HepG2 (cell line): ENCODE data around the gene TTC31. TPM values are rescaled to one million over a fixed set of nuclear protein-coding genes. Genes with fewer than 3 reads are reported as not detected.
A peak's percentile ranks its signal among the peaks of the same experiment; 100 is the strongest.

Experiments used
- AGO2 ChIP-seq: fragments of 200-400 bp; formaldehyde crosslinking; optimal IDR thresholded peaks from 2 replicates; pipeline ENCODE3; 2017; ENCODE audit warnings: mild to moderate bottlenecking, low read depth, low read length, moderate library complexity
- ATF1 ChIP-seq: IDR thresholded peaks from 2 replicates; pipeline ENCODE4 v1.6.1; 2016; ENCODE audit warnings: mild to moderate bottlenecking, control low read depth
- ATF3 ChIP-seq: sonication (generic); formaldehyde crosslinking; IDR thresholded peaks from 2 replicates; pipeline ENCODE4 v1.4.0; 2020; ENCODE audit warnings: missing genetic modification reagents
- BCL6 ChIP-seq: IDR thresholded peaks from 2 replicates; pipeline ENCODE4 v1.6.1; 2016; ENCODE audit warnings: missing genetic modification reagents, missing compliant biosample characterization
- DPF2 ChIP-seq: sonication (generic); formaldehyde crosslinking; IDR thresholded peaks from 2 replicates; pipeline ENCODE4 v1.4.0; 2020; ENCODE audit warnings: mild to moderate bottlenecking, low read depth, missing genetic modification reagents, borderline replicate concordance
- GABPA ChIP-seq, 2 experiments: IDR thresholded peaks; 2 replicates each; pipeline ENCODE4 v1.6.1; 2011 to 2016; ENCODE audit warnings: low read depth in 2 of 2, low read length in 1 of 2, missing biosample characterization in 1 of 2, missing genetic modification characterization in 1 of 2
- RFXAP ChIP-seq: sonication (generic); formaldehyde crosslinking; IDR thresholded peaks from 2 replicates; pipeline ENCODE4 v1.4.0; 2020; ENCODE audit warnings: missing genetic modification reagents, borderline replicate concordance
- RXRB ChIP-seq: IDR thresholded peaks from 2 replicates; pipeline ENCODE4 v1.6.1; 2016; ENCODE audit warnings: borderline replicate concordance, missing genetic modification reagents, missing compliant biosample characterization
- SALL1 ChIP-seq: sonication (generic); formaldehyde crosslinking; IDR thresholded peaks from 2 replicates; pipeline ENCODE4 v1.8.0; 2022; ENCODE audit warnings: mild to moderate bottlenecking, missing genetic modification reagents
- ZBTB10 ChIP-seq: sonication (generic); formaldehyde crosslinking; IDR thresholded peaks from 2 replicates; pipeline ENCODE4 v1.4.0; 2020; ENCODE audit warnings: missing genetic modification reagents, borderline replicate concordance
- ZNF124 ChIP-seq: sonication (generic); formaldehyde crosslinking; IDR thresholded peaks from 2 replicates; pipeline ENCODE4 v1.4.0; 2020; ENCODE audit warnings: missing genetic modification reagents
- ZNF326 ChIP-seq: sonication (generic); formaldehyde crosslinking; IDR thresholded peaks from 2 replicates; pipeline ENCODE4 v1.4.0; 2020; ENCODE audit warnings: missing genetic modification reagents, borderline replicate concordance
- ZNF790 ChIP-seq: sonication (generic); formaldehyde crosslinking; IDR thresholded peaks from 2 replicates; pipeline ENCODE4 v1.8.0; 2022; ENCODE audit warnings: missing genetic modification reagents, mild to moderate bottlenecking, borderline replicate concordance
- polyA plus RNA-seq, 8 experiments: library from polyadenylated mRNA; depleted of rRNA in 3 of 8; stranded (reverse) in 7 of 8; unstranded in 1 of 8; fragments of >200 nt; fragmentation: Illumina TruSeq in 4 of 8; extraction: Trizol in 4 of 8; gene quantifications; 2 replicates each; pipeline versions ENCODE4 v1.2.1 to v1.2.3, GENCODE V29; 2011 to 2016; ENCODE audit warnings: low read depth in 4 of 8, missing spikeins in 1 of 8, mixed read lengths in 1 of 8; ENCODE audit not compliant: insufficient read depth in 1 of 8
- total RNA-seq, 5 experiments: library from RNA; depleted of rRNA; stranded (reverse); fragments of >200 nt; fragmentation: Illumina TruSeq; extraction: Trizol; gene quantifications; 2 replicates each; pipeline ENCODE4 v1.2.3, GENCODE V29; 2016; ENCODE audit warnings: low read depth in 1 of 5

Gene TTC31
- total and polyA plus RNA-seq, 2 of the 13 experiments (the other 11 are each of a cell fraction or from before 2014, with no cell fraction given): 28.3 to 39.5 TPM

- TF ChIP-seq ZNF124 (CRISPR knock-in tag) (peak; percentile 94), AGO2 (no peak), ATF1 (peak; percentile 87), GABPA (IDR thresholded peaks at IDR 0.05; ENCODE audit: low read depth, low read length) (peak; percentile 97), GABPA (CRISPR knock-in tag; IDR thresholded peaks at IDR 0.05; ENCODE audit: low read depth) (peak; percentile 100), SALL1 (CRISPR knock-in tag) (peak; percentile 99), ZNF326 (CRISPR knock-in tag) (no peak), ZBTB10 (CRISPR knock-in tag) (no peak), ZNF790 (CRISPR knock-in tag) (peak; percentile 82; the same call in 1 of the 2 replicates), RXRB (peak; percentile 92), ATF3 (CRISPR knock-in tag) (peak; percentile 65), DPF2 (CRISPR knock-in tag) (no peak), RFXAP (peak; percentile 81; the same call in 1 of the 2 replicates), BCL6 (peak; percentile 82; the same call in 1 of the 2 replicates)
- TF ChIP-seq, all 625 proteins: peak for 392
These were observed 28.0 kb upstream of the TTC31 start, which contains the start of gene INO80B (continued) for GRCh38 chr2:74454654-74455511.
